KOPT-K1 (cell line): ENCODE measurements around the gene GLDN.

Source experiments
- H3K27ac ChIP-seq: fragments of 200-600 bp; sonication (generic); 2 replicates; pipeline ENCODE4 v1.5.1; 2016; ENCODE audit warnings: antibody characterized with exemption, mild to moderate bottlenecking, low read depth, low read length; ENCODE audit not compliant: poor library complexity, severe bottlenecking
- H3K36me3 ChIP-seq: fragments of 200-600 bp; sonication (generic); 2 replicates; pipeline ENCODE4 v1.5.1; 2017; ENCODE audit warnings: antibody characterized with exemption, mild to moderate bottlenecking, low read length, moderate library complexity; ENCODE audit not compliant: insufficient read depth
- H3K9me3 ChIP-seq: fragments of 200-600 bp; sonication (generic); 2 replicates; pipeline ENCODE4 v1.5.1; 2017; ENCODE audit warnings: antibody characterized with exemption, low read length, mild to moderate bottlenecking; ENCODE audit not compliant: insufficient read depth, poor library complexity, severe bottlenecking

The GLDN gene

GRCh38 chr15:51382787-51383186 is 41.3 kb downstream of the GLDN start:
- Histone ChIP-seq H3K36me3 (no peaks in the 10 kb centered on the region), H3K27ac (no peak overlapping the region), H3K9me3 (no peaks in the 10 kb centered on the region)

GRCh38 chr15:51386029-51386428 is 44.6 kb downstream of the GLDN start:
- Histone ChIP-seq H3K27ac (no peak overlapping the region), H3K36me3 (no peaks in the 10 kb centered on the region), H3K9me3 (no peaks in the 10 kb centered on the region)

GRCh38 chr15:51386486-51386885 is 45.0 kb downstream of the GLDN start:
- Histone ChIP-seq H3K36me3 (no peaks in the 10 kb centered on the region), H3K9me3 (no peaks in the 10 kb centered on the region), H3K27ac (no peak overlapping the region)

- H3K27ac ChIP-seq, result no peak overlapping the region
- H3K9me3 ChIP-seq, result no peaks in the 10 kb centered on the region
- H3K36me3 ChIP-seq, result no peaks in the 10 kb centered on the region
These were observed 45.7 kb downstream of the GLDN start for GRCh38 chr15:51386960-51387698.

GRCh38 chr15:51387699-51388041 is 46.2 kb downstream of the GLDN start:
- Histone ChIP-seq H3K36me3 (no peaks in the 10 kb centered on the region), H3K9me3 (no peaks in the 10 kb centered on the region), H3K27ac (no peak overlapping the region)

- Histone ChIP-seq H3K36me3 (no peaks in the 10 kb centered on the region), H3K27ac (no peak overlapping the region), H3K9me3 (no peaks in the 10 kb centered on the region)
These were observed 47.3 kb downstream of the GLDN start for GRCh38 chr15:51388726-51389125.

GRCh38 chr15:51390241-51390965 is 48.9 kb downstream of the GLDN start:
- no peak overlapping the region for H3K27ac ChIP-seq
- no peaks in the 10 kb centered on the region for H3K9me3 ChIP-seq
- H3K36me3 ChIP-seq, result no peaks in the 10 kb centered on the region

GRCh38 chr15:51390966-51391422 is 49.5 kb downstream of the GLDN start:
- Histone ChIP-seq H3K36me3 (no peaks in the 10 kb centered on the region), H3K9me3 (no peaks in the 10 kb centered on the region), H3K27ac (no peak overlapping the region)

- H3K9me3 ChIP-seq, result no peaks in the 10 kb centered on the region
- no peak overlapping the region for H3K27ac ChIP-seq
- H3K36me3 ChIP-seq, result no peaks in the 10 kb centered on the region
These were observed 55.5 kb downstream of the GLDN start for GRCh38 chr15:51396921-51397320.

GRCh38 chr15:51398626-51399025 is 57.2 kb downstream of the GLDN start:
- H3K9me3 ChIP-seq, result no peaks in the 10 kb centered on the region

GRCh38 chr15:51401051-51401780 is 59.8 kb downstream of the GLDN start:
- no peaks in the 10 kb centered on the region for H3K36me3 ChIP-seq
- no peaks in the 10 kb centered on the region for H3K9me3 ChIP-seq
- no peak overlapping the region for H3K27ac ChIP-seq

More at GRCh38 chr15:51398626-51399025, 57.2 kb downstream of the GLDN start:
- Histone ChIP-seq H3K27ac (no peak overlapping the region), H3K36me3 (no peaks in the 10 kb centered on the region)

GRCh38 chr15:51401872-51402517 is 60.5 kb downstream of the GLDN start:
- Histone ChIP-seq H3K9me3 (no peaks in the 10 kb centered on the region), H3K27ac (no peak overlapping the region), H3K36me3 (no peaks in the 10 kb centered on the region)

- Histone ChIP-seq H3K9me3 (no peaks in the 10 kb centered on the region), H3K36me3 (no peaks in the 10 kb centered on the region)
These were observed 61.8 kb downstream of the GLDN start for GRCh38 chr15:51403072-51403878.

GRCh38 chr15:51403946-51404695 is 62.7 kb downstream of the GLDN start:
- Histone ChIP-seq H3K9me3 (no peaks in the 10 kb centered on the region), H3K36me3 (no peaks in the 10 kb centered on the region), H3K27ac (no peak overlapping the region)

More at GRCh38 chr15:51403072-51403878, 61.8 kb downstream of the GLDN start:
- H3K27ac ChIP-seq, result no peak overlapping the region
